Keratinocyte (primary cell): ENCODE data around the gene SLC44A1.

Source experiments
- CTCF ChIP-seq, 3 experiments: IDR thresholded peaks in 1 of 3; conservative IDR thresholded peaks in 1 of 3; optimal IDR thresholded peaks in 1 of 3; 2 replicates in 2 of 3; 3 replicates in 1 of 3; pipeline versions ENCODE3 to v1.5.1; 2011; ENCODE audit warnings: low read length in 3 of 3, mild to moderate bottlenecking in 3 of 3, moderate library complexity in 2 of 3, control low read depth in 1 of 3, inconsistent platforms in 1 of 3; ENCODE audit not compliant: insufficient read depth in 2 of 3; ENCODE audit errors: extremely low read depth in 1 of 3
- EZH2 ChIP-seq: IDR thresholded peaks from one replicate; pipeline ENCODE4 v1.6.1; 2012; ENCODE audit warnings: inconsistent platforms, mild to moderate bottlenecking, low read length, moderate library complexity

- TF ChIP-seq CTCF (optimal IDR thresholded peaks at IDR 0.05 in 1 of 3, IDR thresholded peaks at IDR 0.05 in 1 of 3, conservative IDR thresholded peaks at IDR 0.05 in 1 of 3; ENCODE audit: extremely low read depth in 1 of 3, insufficient read depth in 2 of 3, low read length in 3 of 3), result no peak
- no peak for TF ChIP-seq EZH2
These were observed 24.0 kb upstream of the SLC44A1 start for GRCh38 chr9:105220451-105220850.
